K562 (cell line): Measurements from ENCODE around the gene GANAB. TPM values are rescaled to one million over a fixed set of nuclear protein-coding genes. Genes with fewer than 3 reads are reported as not detected.

Experiments used
- HDGF ChIP-seq: fragments of 450-650 bp; IDR thresholded peaks from 2 replicates; pipeline ENCODE4 v1.6.1; 2016
- HIVEP1 ChIP-seq: fragments of 250-450 bp; sonication (Bioruptor Pico); IDR thresholded peaks from 2 replicates; pipeline ENCODE4 v1.4.0; 2020; ENCODE audit warnings: mild to moderate bottlenecking
- MTF1 ChIP-seq: fragments of 250-450 bp; sonication (Bioruptor Pico); IDR thresholded peaks from 2 replicates; pipeline ENCODE4 v1.9.0; 2021; ENCODE audit warnings: moderate library complexity, mild to moderate bottlenecking, inconsistent platforms, borderline replicate concordance
- RBM34 ChIP-seq: fragments of 200-400 bp; formaldehyde crosslinking; IDR thresholded peaks from 2 replicates; pipeline ENCODE4 v1.6.1; 2018; ENCODE audit warnings: low read length, borderline replicate concordance; ENCODE audit not compliant: insufficient read depth
- SIN3A ChIP-seq, 2 experiments: fragments of 150-350 bp in 1 of 2; IDR thresholded peaks; 2 replicates each; pipeline ENCODE4 v1.6.1; 2011 to 2016; ENCODE audit warnings: borderline replicate concordance in 2 of 2, low read depth in 2 of 2, low read length in 2 of 2, mild to moderate bottlenecking in 2 of 2, moderate library complexity in 2 of 2; ENCODE audit not compliant: control insufficient read depth in 1 of 2
- TAL1 ChIP-seq: fragments of 450-650 bp; IDR thresholded peaks from 2 replicates; pipeline ENCODE4 v1.6.1; 2016; ENCODE audit warnings: mild to moderate bottlenecking
- TBP ChIP-seq: optimal IDR thresholded peaks from 2 replicates; pipeline ENCODE3; 2011; ENCODE audit warnings: low read depth, low read length, improper control_type of control experiment
- TOE1 ChIP-seq, 2 experiments: fragments of 450-650 bp in 1 of 2; sonication (generic) in 1 of 2; formaldehyde crosslinking in 1 of 2; IDR thresholded peaks; 2 replicates each; pipeline versions ENCODE4 v1.7.1 to v1.8.0; 2016 to 2022; ENCODE audit warnings: borderline replicate concordance in 2 of 2, mild to moderate bottlenecking in 2 of 2, antibody characterized with exemption in 1 of 2, inconsistent platforms in 1 of 2, low read depth in 1 of 2, missing genetic modification reagents in 1 of 2, moderate library complexity in 1 of 2
- ZFP36 ChIP-seq: fragments of 150-350 bp; IDR thresholded peaks from 2 replicates; pipeline ENCODE4 v1.6.1; 2018; ENCODE audit warnings: low read length, low read depth; ENCODE audit not compliant: partially characterized antibody
- ZNF24 ChIP-seq: fragments of 450-650 bp; IDR thresholded peaks from 2 replicates; pipeline ENCODE4 v1.6.1; 2016
- polyA plus RNA-seq, 8 experiments: library from polyadenylated mRNA; depleted of rRNA in 4 of 8; stranded (reverse) in 5 of 8; unstranded in 3 of 8; fragments of >200 nt; fragmentation: Nextera tagmentation in 2 of 8; fragmentation: Illumina TruSeq in 1 of 8; extraction: Ambion mirVana in 2 of 8; extraction: Trizol in 1 of 8; gene quantifications; 2 replicates each; pipeline versions ENCODE4 v1.2.1 to v1.2.3, GENCODE V29; 2011 to 2014; ENCODE audit warnings: inconsistent platforms in 1 of 8, missing spikeins in 1 of 8
- total RNA-seq, 7 experiments: library from RNA; depleted of rRNA in 6 of 7; stranded (reverse); fragments of >200 nt in 6 of 7; fragmentation: Illumina TruSeq in 2 of 7; extraction: Trizol in 2 of 7; gene quantifications; 2 replicates each; pipeline versions ENCODE4 v1.2.1 to v1.2.3, GENCODE V29; 2011 to 2021; ENCODE audit warnings: low replicate concordance in 1 of 7
- TF ChIP-seq, protein P1 (sequence below): fragments of 450-650 bp; IDR thresholded peaks from 2 replicates; pipeline ENCODE4 v1.6.1; 2016; ENCODE audit warnings: low read depth
- TF ChIP-seq, protein P2 (sequence below): sonication (generic); formaldehyde crosslinking; IDR thresholded peaks from 2 replicates; pipeline ENCODE4 v1.4.0; 2020; ENCODE audit warnings: mild to moderate bottlenecking, missing genetic modification reagents
- TF ChIP-seq, protein P3 (sequence below): fragments of 250-450 bp; sonication (Bioruptor Pico); IDR thresholded peaks from 2 replicates; pipeline ENCODE4 v1.9.0; 2021; ENCODE audit warnings: mild to moderate bottlenecking

GANAB gene
- total and polyA plus RNA-seq, 9 of the 15 experiments (the other 6 are each of a cell fraction or from before 2014, with no cell fraction given) = 6.5 to 284 (median 161) TPM

DNA sequence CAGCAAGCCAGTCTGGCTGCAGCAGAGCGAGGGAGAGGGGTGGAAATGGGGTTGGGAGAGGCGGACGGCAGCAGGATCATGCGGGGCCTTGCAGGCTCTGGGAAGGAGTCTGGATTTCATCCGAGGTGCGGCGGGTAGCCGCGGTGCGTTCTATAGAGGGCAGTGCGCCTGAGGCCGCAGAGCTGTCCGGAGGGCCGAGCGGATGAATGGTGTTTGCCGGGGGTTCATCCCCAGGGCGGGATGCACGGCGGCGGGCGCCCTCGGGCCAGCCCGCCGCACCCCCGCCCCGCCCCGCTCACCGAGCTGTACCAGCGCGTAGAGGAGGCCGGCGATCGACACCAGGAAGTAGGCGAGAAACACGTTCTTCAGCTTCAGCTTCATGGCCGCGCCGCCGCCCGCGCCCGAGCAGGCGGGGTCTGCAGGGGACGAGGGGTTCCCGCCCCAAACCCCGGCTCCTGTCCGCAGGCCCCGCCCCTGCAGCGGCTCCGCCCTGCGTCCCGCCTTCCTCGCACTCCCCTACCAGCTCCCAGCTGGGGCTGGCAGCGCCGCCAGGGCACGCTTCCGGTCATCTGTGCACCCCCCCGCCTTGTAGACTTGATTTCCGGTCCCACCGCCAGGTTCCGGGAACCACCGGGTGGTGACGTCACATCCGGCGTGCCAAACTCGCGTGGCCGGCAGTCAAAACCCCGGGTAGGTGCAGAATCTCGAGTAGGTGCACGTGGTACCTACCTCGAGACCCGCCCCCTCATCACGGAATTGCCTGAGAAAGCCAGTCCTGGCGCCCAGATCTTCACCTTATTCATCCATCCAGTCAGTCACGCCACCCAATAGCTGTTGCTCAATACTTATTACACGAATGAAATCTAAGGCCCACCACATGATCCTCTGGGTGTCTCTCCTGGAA lies 24.6 kb downstream of the GANAB start, which contains the start of gene B3GAT3 (continued):
- TF ChIP-seq, protein P1, sequence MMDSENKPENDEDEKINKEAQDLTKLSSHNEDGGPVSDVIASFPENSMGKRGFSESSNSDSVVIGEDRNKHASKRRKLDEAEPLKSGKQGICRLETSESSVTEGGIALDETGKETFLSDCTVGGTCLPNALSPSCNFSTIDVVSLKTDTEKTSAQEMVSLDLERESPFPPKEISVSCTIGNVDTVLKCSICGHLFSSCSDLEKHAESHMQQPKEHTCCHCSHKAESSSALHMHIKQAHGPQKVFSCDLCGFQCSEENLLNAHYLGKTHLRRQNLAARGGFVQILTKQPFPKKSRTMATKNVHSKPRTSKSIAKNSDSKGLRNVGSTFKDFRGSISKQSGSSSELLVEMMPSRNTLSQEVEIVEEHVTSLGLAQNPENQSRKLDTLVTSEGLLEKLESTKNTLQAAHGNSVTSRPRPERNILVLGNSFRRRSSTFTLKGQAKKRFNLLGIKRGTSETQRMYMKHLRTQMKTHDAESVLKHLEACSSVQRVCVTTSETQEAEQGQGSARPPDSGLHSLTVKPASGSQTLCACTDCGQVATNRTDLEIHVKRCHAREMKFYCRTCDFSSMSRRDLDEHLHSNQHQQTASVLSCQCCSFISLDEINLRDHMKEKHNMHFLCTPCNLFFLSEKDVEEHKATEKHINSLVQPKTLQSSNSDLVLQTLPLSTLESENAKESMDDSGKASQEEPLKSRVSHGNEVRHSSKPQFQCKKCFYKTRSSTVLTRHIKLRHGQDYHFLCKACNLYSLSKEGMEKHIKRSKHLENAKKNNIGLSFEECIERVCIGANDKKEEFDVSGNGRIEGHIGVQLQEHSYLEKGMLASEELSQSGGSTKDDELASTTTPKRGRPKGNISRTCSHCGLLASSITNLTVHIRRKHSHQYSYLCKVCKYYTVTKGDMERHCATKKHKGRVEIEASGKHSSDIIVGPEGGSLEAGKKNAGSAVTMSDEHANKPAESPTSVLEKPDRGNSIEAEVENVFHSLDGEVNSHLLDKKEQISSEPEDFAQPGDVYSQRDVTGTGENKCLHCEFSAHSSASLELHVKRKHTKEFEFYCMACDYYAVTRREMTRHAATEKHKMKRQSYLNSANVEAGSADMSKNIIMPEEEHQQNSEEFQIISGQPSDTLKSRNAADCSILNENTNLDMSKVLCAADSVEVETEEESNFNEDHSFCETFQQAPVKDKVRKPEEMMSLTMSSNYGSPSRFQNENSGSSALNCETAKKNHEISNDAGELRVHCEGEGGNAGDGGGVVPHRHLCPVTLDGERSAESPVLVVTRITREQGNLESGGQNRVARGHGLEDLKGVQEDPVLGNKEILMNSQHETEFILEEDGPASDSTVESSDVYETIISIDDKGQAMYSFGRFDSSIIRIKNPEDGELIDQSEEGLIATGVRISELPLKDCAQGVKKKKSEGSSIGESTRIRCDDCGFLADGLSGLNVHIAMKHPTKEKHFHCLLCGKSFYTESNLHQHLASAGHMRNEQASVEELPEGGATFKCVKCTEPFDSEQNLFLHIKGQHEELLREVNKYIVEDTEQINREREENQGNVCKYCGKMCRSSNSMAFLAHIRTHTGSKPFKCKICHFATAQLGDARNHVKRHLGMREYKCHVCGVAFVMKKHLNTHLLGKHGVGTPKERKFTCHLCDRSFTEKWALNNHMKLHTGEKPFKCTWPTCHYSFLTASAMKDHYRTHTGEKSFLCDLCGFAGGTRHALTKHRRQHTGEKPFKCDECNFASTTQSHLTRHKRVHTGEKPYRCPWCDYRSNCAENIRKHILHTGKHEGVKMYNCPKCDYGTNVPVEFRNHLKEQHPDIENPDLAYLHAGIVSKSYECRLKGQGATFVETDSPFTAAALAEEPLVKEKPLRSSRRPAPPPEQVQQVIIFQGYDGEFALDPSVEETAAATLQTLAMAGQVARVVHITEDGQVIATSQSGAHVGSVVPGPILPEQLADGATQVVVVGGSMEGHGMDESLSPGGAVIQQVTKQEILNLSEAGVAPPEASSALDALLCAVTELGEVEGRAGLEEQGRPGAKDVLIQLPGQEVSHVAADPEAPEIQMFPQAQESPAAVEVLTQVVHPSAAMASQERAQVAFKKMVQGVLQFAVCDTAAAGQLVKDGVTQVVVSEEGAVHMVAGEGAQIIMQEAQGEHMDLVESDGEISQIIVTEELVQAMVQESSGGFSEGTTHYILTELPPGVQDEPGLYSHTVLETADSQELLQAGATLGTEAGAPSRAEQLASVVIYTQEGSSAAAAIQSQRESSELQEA = no peak
- TF ChIP-seq HDGF (no peak), HIVEP1 (CRISPR knock-in tag) (0 out of 2 replicates have a peak, but pooled peaks have one; percentile 19), ZNF24 (no peak), ZFP36 (no peak), TAL1 (no peak), MTF1 (no peak), TOE1 (IDR thresholded peaks at IDR 0.05; ENCODE audit: borderline replicate concordance) (peak; percentile 65; the same call in 1 of the 2 replicates), TOE1 (CRISPR knock-in tag; IDR thresholded peaks at IDR 0.05; ENCODE audit: borderline replicate concordance, low read depth) (no peak), TBP (peak; percentile 50), RBM34 (no peak), SIN3A (IDR thresholded peaks at IDR 0.05; ENCODE audit: borderline replicate concordance in 2 of 2, control insufficient read depth in 1 of 2, low read depth in 2 of 2, low read length in 2 of 2) (peak; percentile 96)
- TF ChIP-seq, protein P2, sequence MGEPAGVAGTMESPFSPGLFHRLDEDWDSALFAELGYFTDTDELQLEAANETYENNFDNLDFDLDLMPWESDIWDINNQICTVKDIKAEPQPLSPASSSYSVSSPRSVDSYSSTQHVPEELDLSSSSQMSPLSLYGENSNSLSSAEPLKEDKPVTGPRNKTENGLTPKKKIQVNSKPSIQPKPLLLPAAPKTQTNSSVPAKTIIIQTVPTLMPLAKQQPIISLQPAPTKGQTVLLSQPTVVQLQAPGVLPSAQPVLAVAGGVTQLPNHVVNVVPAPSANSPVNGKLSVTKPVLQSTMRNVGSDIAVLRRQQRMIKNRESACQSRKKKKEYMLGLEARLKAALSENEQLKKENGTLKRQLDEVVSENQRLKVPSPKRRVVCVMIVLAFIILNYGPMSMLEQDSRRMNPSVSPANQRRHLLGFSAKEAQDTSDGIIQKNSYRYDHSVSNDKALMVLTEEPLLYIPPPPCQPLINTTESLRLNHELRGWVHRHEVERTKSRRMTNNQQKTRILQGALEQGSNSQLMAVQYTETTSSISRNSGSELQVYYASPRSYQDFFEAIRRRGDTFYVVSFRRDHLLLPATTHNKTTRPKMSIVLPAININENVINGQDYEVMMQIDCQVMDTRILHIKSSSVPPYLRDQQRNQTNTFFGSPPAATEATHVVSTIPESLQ (CRISPR knock-in tag) = peak; percentile 37; the same call in 1 of the 2 replicates
- TF ChIP-seq, protein P3, sequence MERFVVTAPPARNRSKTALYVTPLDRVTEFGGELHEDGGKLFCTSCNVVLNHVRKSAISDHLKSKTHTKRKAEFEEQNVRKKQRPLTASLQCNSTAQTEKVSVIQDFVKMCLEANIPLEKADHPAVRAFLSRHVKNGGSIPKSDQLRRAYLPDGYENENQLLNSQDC (CRISPR knock-in tag) = no peak
